ENCODE results near the gene FLRT2.

DNA sequence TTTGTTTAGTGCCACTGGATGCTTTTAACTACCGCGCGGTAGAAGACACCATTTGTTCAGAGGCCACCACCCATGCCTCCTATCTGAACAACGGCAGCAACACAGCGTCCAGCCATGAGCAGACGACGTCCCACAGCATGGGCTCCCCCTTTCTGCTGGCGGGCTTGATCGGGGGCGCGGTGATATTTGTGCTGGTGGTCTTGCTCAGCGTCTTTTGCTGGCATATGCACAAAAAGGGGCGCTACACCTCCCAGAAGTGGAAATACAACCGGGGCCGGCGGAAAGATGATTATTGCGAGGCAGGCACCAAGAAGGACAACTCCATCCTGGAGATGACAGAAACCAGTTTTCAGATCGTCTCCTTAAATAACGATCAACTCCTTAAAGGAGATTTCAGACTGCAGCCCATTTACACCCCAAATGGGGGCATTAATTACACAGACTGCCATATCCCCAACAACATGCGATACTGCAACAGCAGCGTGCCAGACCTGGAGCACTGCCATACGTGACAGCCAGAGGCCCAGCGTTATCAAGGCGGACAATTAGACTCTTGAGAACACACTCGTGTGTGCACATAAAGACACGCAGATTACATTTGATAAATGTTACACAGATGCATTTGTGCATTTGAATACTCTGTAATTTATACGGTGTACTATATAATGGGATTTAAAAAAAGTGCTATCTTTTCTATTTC is 93.2 kb downstream of the FLRT2 start:
- TF ChIP-seq, protein P1, sequence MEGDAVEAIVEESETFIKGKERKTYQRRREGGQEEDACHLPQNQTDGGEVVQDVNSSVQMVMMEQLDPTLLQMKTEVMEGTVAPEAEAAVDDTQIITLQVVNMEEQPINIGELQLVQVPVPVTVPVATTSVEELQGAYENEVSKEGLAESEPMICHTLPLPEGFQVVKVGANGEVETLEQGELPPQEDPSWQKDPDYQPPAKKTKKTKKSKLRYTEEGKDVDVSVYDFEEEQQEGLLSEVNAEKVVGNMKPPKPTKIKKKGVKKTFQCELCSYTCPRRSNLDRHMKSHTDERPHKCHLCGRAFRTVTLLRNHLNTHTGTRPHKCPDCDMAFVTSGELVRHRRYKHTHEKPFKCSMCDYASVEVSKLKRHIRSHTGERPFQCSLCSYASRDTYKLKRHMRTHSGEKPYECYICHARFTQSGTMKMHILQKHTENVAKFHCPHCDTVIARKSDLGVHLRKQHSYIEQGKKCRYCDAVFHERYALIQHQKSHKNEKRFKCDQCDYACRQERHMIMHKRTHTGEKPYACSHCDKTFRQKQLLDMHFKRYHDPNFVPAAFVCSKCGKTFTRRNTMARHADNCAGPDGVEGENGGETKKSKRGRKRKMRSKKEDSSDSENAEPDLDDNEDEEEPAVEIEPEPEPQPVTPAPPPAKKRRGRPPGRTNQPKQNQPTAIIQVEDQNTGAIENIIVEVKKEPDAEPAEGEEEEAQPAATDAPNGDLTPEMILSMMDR (IDR thresholded peaks at IDR 0.05) = no peak
- TF ChIP-seq POLR2A (IDR thresholded peaks at IDR 0.05) = no peak
